ENCODE results near the gene KLHL25.
A peak's percentile ranks its signal among the peaks of the same experiment; 100 is the strongest.
"Not testable (repeated sequence)": the region's sequence is repeated elsewhere in the genome, so short reads cannot be mapped to it uniquely, and the experiment has no call there.

Gene KLHL25

GRCh38 chr15:85804481-85805170 is 9.9 kb upstream of the KLHL25 start:
- DNase-seq: no peak

DNA sequence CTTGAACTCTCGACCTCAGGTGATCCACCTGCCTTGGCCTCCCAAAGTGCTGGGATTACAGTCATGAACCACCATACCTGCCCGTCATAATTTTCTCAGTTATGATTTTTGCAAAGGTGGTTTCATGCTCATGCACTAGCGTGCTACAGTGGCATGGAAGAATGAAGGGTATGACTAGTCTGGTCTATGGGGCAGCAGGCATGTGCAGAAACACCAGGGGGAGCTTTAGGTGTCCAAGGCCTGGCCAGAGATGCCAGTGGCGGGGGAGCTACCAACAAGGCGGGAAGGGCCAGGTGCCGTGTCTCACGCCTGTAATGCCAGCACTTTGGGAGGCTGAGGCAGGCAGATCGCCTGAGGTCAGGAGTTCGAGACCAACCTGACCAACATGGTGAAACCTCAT is 7.9 kb upstream of the KLHL25 start:
- DNase-seq: not testable (repeated sequence)

DNA sequence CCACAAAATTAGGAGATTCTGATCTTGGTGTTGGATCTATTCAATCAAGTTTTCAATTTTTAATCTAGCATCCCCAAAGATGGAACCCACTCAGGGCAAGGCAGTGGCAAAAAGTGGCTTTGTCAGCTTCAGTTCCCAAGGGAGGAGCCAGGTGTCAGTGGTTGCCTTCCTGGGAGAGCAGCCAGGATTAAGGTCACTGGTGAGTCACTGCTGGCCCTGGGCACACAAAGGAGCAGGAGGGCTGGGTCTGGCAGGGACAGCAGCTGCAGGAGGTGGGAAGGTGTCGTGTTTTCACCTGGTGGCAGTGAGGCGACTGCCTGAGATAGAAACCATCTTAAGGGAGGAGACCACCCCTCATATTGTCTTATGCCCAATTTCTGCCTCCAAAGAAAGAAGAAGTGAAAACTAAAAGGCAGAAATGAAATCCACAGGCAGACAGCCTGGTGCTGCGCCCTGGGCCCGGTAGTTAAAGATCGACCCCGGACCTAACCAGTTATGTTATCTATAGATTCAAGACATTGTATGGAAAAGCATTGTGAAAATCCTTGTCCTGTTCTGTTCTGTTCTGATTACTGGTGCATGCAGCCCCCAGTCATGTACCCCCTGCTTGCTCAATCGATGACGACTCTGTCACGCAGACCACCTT is 5.9 kb upstream of the KLHL25 start:
- peak; percentile 77 for DNase-seq

- not testable (repeated sequence) for DNase-seq
Observed at GRCh38 chr15:85796371-85796770, 1.6 kb upstream of the KLHL25 start.

- DNase-seq: no peak
Observed at GRCh38 chr15:85795337-85796305, 896 bp upstream of the KLHL25 start.

- no peak for DNase-seq
Observed at GRCh38 chr15:85793641-85794597, 806 bp downstream of the KLHL25 start.

GRCh38 chr15:85792912-85793590 is 1.7 kb downstream of the KLHL25 start:
- no peak for DNase-seq

DNA sequence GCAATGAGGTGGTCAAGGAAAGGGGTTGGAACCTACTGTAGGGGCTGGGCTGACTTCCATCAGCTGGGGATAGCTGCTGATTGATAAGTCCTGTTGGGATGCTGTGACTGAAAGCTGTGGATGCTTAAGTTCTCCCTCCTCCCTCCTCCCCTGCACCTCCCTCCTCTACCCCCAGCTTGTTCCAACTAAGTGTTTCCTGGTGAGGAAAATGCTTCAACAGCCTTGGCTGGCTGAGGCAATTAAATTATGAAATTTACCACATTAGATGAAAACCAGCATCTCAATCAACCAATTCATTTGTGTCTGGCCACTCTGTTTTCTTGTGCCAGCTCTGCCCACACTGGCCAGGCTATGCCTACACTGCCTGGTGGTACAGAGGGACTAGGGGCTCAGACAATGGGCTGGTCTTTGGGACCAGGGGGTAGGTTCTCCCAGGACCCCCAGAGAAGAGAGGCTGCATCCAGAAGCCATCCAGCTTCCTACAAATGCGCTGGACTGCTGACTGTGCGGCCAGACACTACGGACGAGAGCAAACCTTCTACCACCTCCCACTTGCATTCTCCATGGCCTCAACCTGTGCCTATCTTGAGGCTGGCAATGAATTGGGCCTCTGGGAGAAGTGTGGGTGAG is 2.5 kb downstream of the KLHL25 start:
- DNase-seq: no peak

GRCh38 chr15:85789496-85789875 is 5.2 kb downstream of the KLHL25 start:
- no peak for DNase-seq

DNA sequence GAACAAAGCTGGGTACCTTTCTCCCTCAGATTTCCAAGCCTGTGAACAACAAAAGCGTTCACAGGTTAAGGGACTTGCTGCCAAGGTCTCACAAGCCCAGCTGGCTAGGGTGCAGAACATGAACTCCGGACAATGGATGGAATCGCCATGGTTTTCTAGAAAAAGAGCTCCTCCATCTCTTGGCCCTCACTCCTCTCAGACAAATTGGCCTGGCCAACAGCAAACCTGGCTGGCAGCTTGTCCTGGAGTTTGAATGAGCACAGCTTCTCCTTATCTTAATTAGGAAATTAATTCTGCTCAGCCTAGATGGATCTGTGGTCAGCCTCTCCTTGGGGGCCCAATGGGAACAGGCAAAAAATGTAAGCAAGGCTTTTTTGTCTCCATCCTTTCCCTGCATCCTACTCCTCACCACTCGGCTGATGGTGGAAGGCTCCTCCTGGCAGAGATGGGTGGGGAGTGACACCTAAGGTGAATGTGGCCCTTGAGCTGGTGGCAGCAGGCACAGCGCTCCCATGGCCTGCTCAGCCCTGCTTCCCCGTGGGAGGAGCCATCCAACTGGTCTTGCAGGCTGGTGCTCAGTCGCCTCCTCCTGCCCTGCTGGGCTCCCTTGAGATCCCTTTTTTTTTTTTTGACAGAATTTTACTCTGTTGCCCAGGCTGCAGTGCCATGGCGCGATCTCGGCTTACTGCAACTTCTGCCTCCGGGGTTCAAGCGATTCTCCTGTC is 5.8 kb downstream of the KLHL25 start:
- DNase-seq: no peak

- no peak for DNase-seq
Observed at GRCh38 chr15:85786781-85787114, 8.0 kb downstream of the KLHL25 start.

DNA sequence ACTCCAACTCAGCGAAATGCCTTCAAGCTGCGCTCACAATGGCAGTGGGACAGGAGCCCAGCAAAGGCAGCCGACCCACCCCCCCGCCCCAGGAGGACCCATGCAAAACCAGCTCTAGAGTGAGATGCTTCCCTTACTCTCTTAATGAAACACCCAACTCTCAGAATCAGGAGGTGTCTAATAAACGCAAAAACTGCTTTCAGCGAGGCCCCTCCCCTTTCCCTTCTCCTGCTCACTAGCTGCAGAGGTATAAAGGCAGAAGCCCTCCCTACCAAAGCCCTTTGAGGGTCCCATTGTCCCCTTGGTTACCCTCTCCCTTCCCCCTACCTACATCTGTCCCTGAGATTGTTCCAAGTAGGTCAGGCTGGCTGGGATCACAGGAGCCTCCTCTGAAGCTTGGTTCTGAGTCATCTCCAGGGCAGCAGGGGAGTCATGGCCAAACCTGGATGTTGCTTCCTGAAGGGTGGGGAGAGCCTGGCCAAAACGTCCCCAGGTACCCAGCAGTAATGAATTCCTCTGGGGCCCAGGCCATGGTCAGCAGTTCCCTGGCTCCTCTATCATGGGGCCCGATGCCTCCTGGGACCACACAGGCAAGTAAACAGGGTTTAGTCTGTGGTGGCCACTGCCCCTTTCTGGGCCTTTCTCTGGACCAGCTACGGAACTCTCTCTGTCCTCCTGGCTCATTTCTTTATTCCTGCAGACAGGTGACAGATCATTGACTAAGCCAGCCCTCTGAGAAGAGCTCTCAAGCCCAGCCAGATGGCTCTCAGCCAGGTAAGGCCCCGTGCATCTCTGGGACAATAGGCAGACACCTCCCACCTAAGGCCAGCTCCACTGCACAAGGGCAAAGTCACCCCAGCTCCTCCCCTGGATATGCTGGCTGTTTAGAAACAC is 8.6 kb downstream of the KLHL25 start:
- peak; percentile 69 for DNase-seq

- DNase-seq: no peak
Observed at GRCh38 chr15:85782064-85782463, 12.7 kb downstream of the KLHL25 start.

DNA sequence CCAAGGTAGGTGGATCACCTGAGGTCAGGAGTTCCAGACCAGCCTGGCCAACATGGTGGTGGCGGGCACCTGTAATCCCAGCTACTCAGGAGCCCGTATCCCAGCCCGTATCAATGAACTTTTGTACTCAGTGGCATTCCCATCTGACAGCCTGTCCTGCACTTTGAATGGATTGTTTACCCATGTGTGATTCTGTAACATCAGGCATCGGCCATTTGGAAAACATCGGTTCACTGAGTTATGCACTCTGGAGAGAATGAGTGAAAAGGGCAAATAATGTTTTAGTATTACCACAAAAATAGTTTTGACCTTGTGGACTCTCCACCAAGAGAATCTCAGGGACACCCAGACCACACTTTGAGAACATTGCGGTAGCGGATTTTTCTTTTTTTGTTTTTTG is 13.6 kb downstream of the KLHL25 start:
- DNase-seq: no peak

DNA sequence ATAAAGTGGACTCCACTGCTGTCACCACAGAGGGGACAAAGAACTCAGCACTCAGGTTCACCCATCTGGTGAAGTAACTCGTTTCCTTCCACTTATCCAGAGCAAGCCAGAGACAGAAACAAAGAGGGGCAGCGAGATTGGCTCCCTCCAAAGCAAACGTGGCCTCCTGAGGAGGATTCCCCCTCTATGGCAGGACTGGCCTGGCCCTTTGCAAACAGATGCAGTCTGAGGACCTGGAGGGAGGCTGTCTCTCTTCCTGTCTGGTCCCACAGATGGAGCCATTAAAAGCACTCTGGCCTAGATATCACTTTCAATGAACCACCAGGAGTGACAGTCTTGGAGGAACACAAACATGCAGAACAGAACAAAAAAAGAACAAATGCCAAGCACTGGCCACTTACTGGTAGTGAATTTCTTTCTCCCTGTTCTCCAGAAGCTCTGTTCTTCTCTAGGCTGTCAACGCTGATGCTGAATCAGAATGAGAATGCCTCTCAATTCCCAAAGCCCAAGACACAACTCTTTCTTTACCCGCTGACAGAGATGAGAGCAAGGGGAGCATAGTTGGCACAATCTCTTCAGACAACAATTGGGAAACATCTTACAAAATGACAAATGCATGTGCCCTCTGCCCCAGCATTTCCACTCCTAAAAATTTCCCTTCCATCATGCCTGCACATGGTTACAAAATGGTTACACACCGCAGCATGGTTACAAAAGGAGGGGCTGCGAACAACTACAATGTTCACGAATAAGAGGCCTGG is 14.3 kb downstream of the KLHL25 start:
- no peak for DNase-seq

- DNase-seq: no peak
Observed at GRCh38 chr15:85779249-85779648, 15.5 kb downstream of the KLHL25 start.

- DNase-seq: no peak
Observed at GRCh38 chr15:85778107-85778776, 16.5 kb downstream of the KLHL25 start.

Measured in NCI-H1092 treated with DMSO at 0.1 percent for 48 hours (cell line).